VCaP (cell line): ENCODE data around the gene RASGEF1C.

Source experiments
- H3K27ac ChIP-seq: fragments of 450-650 bp; 2 replicates; pipeline ENCODE4 v1.5.1; 2017
- TF ChIP-seq, protein P1 (sequence below): fragments of 450-650 bp; conservative IDR thresholded peaks from 2 replicates; pipeline ENCODE4 v1.5.1; 2017; ENCODE audit warnings: mild to moderate bottlenecking, moderate library complexity

The RASGEF1C gene

DNA sequence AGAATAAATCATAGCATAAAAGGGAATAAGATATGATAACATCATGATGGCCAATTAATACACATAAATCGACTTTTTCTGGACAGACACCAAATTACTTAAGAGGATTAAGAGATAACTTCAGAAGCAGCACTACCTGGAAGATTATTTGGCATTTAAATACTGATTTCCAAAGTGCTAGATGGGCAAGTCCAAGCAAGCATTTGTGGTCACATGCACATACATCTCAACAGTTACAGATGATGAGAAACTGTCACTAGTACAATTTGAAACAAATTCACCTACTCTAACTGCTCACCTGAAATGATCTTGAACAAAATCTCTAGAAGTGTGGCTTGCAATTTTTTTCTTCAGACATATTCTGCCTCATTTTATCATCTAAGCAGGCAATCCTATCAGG lies 26.8 kb upstream of the RASGEF1C start:
- TF ChIP-seq, protein P1, sequence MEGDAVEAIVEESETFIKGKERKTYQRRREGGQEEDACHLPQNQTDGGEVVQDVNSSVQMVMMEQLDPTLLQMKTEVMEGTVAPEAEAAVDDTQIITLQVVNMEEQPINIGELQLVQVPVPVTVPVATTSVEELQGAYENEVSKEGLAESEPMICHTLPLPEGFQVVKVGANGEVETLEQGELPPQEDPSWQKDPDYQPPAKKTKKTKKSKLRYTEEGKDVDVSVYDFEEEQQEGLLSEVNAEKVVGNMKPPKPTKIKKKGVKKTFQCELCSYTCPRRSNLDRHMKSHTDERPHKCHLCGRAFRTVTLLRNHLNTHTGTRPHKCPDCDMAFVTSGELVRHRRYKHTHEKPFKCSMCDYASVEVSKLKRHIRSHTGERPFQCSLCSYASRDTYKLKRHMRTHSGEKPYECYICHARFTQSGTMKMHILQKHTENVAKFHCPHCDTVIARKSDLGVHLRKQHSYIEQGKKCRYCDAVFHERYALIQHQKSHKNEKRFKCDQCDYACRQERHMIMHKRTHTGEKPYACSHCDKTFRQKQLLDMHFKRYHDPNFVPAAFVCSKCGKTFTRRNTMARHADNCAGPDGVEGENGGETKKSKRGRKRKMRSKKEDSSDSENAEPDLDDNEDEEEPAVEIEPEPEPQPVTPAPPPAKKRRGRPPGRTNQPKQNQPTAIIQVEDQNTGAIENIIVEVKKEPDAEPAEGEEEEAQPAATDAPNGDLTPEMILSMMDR: no peak
- H3K27ac ChIP-seq: no peak overlapping the region

DNA sequence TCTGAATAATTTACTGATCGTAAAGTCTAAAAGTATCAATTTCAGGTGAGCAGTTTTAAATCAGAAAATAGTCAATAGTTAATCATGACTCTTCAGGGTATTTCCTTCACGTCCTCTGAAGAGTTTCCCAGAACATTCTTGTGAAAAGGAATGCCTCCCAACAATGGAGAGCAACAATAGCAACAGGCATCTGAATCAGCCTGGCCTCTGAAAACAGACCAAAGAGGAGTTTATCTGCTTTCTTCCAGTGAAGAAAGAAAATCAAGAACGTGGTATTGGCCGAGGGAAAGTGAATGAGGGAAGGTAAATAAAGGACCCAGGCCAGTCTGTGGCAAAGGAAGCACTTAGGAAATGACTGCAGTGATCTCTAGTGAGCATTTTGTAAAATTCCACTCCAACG lies 26.1 kb upstream of the RASGEF1C start:
- H3K27ac ChIP-seq: no peak overlapping the region
- TF ChIP-seq, protein P1: no peak

DNA sequence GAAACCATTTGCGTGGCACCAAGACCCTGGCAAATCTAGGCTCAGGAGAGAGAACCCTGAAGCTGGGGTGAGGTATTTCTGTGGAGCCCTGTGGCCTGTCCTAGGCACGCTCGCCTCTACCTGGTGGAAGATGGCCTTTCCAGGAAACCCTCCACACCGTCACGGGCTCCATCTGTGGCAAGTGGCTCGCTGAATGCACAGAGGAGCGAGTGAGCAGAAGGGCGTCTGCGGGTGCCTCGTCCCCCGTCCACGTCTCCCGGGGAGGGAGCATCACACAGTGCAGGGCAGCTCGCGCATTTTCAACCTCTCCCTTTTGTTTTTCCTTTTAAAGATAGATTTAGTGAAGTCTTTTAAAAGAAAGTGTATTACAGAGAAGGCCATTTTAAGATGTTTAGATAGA lies 25.3 kb upstream of the RASGEF1C start:
- no peak overlapping the region for H3K27ac ChIP-seq
- TF ChIP-seq, protein P1: no peak

DNA sequence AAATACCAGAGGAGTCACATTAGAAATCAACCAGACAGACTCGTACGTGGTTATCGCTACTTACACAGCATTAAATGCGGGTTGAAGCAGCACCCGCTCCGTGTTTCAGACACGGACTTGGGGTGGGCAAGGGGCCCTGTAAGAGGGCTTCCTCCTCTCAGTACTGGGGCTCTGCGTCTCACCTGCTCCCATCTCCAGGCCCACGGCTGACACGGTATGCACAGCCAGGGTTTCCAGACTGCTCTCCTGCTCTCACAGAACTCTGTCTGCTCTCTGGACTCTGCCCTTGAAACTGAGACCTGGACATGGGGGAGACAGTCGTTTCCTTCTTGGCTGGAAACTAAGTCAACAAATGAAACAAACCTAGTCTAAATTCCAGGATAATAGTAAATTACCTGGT lies 24.7 kb upstream of the RASGEF1C start:
- H3K27ac ChIP-seq: no peak overlapping the region
- TF ChIP-seq, protein P1: no peak

DNA sequence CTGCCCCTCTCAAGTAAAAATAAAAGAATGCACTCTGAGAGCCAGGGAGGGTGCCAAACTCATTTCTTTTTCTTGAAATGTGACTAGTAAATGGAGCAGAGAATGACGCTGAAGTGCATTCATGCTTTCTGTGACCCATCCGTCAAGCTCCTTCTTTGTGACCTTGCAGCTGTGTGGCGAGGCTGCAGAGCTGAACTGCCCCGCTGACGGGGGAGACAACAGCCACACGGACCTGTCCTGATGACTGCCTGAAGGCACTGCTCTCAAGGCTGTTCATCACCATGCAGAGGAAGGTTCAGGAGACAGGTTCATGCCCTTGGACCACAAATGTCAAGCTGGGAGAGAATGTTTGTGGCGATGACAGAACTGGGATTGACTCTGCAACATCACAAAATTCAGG lies 21.0 kb upstream of the RASGEF1C start:
- TF ChIP-seq, protein P1: no peak
- no peak overlapping the region for H3K27ac ChIP-seq

DNA sequence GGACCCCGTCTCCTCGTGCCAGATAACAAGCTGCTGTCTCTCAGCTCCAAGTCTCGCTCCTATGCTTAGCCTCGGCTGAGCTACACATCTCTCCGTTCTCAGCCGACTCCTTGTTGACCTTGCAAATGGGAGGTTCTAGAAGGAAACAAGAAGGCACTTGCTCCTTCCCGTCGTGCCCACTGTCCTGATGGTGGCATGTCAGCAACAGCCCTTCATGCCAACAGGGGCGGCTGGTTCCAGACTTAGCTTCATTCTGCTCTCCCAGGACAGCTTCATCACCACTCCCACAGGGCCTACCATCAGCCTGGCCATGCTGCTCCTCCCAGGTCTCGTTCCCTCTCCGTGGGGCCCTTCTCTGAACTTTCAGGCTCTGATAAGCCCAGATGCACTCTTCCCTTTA lies 13.0 kb upstream of the RASGEF1C start:
- H3K27ac ChIP-seq: no peak overlapping the region
- TF ChIP-seq, protein P1: no peak

DNA sequence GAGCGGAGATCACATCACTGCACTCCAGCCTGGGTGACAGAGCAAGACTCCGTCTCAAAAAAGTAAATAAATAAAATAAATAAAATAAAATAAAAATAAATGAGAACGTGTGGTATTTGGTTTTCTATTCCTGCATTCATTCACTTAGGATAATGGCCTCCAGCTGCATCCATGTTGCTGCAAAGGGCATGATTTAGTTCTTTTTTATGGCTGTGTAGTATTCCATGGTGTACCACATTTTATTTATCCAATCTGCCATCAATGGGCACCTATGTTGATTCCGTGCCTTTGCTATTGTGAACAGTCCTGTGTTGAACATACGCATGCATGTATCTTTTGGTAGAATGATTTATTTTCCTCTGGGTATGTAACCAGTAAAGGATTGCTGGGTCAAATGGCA lies 8.8 kb upstream of the RASGEF1C start:
- H3K27ac ChIP-seq: no peak overlapping the region
- TF ChIP-seq, protein P1: no peak

DNA sequence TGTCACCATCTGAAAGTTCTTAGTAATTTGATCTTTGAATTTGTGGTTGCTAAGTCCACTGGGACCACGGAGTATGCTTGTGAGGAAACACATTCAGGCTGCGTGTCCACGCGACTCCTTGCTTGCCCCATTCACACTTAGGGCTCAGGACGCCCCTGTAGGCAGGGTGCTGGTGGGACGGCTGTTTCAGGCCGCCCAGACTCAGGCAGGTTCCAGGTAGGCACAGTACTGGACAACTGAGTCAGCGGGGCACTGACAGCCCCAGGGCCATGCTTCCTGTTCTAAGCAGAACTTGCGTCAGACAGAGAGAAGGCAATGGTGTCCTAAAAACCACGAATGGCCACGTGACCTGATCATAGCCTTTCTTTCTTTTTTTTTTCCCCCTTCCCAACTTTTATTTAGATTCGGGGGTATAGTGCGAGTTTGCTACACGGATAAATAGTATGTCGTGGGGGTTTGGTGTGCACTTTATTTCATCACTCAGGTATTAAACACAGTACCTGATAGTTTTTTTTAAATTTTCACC lies 7.7 kb upstream of the RASGEF1C start:
- TF ChIP-seq, protein P1: no peak
- H3K27ac ChIP-seq: no peak overlapping the region
